Stimulated activated effector memory CD8-positive, alpha-beta T cell treated with anti-CD3 and anti-CD28 coated beads, Interleukin-12 subunit alpha, Interleukin-12 subunit beta, amount 100 ng/mL, for 72 hours (primary cell): ENCODE results near the gene CHCHD6.

Experiments
- ATAC-seq: fragments of 150-1000 bp; cut with Tn5 transposase; 2 replicates; pipeline ENCODE4 v1.10.0; 2021
- DNase-seq, 2 donors: peaks; one replicate each; pipeline ENCODE4 v3.0.0; 2021 to 2022; ENCODE audit warnings: low spot score in 2 of 2
- H3K27ac Mint-ChIP-seq: one replicate; pipeline ENCODE4 v1.8.0; 2022; ENCODE audit warnings: mild to moderate bottlenecking, mixed read lengths
- H3K36me3 Mint-ChIP-seq: one replicate; pipeline ENCODE4 v1.8.0; 2022; ENCODE audit warnings: mild to moderate bottlenecking, mixed read lengths
- H3K4me1 Mint-ChIP-seq: one replicate; pipeline ENCODE4 v1.8.0; 2022; ENCODE audit warnings: mixed read lengths
- H3K4me3 Mint-ChIP-seq: one replicate; pipeline ENCODE4 v1.8.0; 2022; ENCODE audit warnings: mild to moderate bottlenecking, mixed read lengths
- H3K9me3 Mint-ChIP-seq: one replicate; pipeline ENCODE4 v1.8.0; 2022; ENCODE audit warnings: mixed read lengths

CHCHD6 gene

DNA sequence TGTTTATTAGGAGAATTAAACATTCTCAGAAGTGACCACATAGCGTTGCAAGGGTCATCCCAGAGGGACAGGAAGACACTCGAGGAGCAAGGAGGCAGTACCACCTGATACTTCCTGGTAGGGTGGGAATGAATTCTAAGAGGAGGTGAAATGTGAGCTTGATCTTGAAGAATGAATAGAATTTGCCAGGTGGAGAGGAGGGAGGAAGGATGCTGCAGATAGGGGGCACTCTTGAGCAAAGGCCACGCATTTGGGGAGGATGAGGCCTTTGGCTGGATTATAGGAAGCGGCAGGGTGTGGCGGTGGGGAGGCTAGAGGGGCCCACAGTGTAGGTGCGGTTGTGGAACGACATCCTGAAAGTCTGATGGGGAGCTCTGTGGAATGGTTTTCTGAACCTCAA, 33.5 kb downstream of the CHCHD6 start:
- DNase-seq, result no peak
- Mint-ChIP-seq H3K9me3 (no peaks in the 10 kb centered on the region), H3K4me1 (peaks cover 14% of the 10 kb centered on the region), H3K4me3 (no peak overlapping the region), H3K27ac (no peak overlapping the region), H3K36me3 (no peaks in the 10 kb centered on the region)
- no peak for ATAC-seq

DNA sequence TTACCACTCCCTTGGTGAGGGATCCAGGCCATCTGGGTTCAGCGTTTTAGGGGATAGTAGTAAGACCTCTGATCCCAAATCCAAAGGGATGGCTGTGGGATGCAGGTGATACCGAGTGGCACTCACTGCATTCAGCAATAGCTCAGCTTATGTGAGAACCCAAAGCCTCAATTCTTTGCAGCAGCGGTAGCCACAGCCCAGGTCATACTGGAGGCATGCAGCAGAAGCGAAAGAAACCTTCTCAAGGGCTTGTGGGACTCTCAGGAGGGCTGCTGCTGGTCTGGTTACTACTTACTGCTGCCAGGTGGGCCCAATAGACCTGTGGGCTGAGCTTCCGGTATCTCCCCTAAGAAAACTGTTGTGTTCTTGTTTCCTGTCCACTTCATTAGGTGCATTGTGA, 38.0 kb downstream of the CHCHD6 start:
- no peaks in the 10 kb centered on the region for H3K36me3 Mint-ChIP-seq
- DNase-seq (no peak), ATAC-seq (no peak)
- H3K4me3 Mint-ChIP-seq, result no peak overlapping the region
- H3K9me3 Mint-ChIP-seq, result no peaks in the 10 kb centered on the region
- H3K4me1 Mint-ChIP-seq, result peaks cover 17% of the 10 kb centered on the region
- H3K27ac Mint-ChIP-seq, result no peak overlapping the region

DNA sequence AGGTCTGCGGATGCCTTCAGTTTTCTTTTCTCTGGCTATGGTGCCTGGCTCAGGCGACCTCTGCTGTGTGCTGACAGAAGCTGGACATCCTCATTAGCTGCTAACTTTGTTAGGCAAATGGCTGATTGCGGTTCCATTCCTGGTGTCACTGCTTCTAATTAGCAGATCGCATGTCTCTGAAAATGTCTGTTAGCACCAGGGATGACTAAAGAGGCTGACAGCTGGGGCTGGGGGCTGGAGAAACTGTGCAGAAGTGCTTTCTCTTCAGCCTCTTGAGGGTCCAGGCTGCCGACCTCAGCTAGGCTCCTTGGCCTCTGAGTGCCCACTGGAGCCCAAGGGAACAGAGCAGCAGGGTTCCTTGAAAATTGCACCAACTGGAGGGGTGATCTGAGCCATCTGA, 39.3 kb downstream of the CHCHD6 start:
- DNase-seq (no peak), ATAC-seq (no peak)
- H3K4me3 Mint-ChIP-seq, result no peak overlapping the region
- H3K36me3 Mint-ChIP-seq, result no peaks in the 10 kb centered on the region
- H3K9me3 Mint-ChIP-seq, result no peaks in the 10 kb centered on the region
- H3K4me1 Mint-ChIP-seq, result peaks cover 21% of the 10 kb centered on the region
- H3K27ac Mint-ChIP-seq, result no peak overlapping the region

DNA sequence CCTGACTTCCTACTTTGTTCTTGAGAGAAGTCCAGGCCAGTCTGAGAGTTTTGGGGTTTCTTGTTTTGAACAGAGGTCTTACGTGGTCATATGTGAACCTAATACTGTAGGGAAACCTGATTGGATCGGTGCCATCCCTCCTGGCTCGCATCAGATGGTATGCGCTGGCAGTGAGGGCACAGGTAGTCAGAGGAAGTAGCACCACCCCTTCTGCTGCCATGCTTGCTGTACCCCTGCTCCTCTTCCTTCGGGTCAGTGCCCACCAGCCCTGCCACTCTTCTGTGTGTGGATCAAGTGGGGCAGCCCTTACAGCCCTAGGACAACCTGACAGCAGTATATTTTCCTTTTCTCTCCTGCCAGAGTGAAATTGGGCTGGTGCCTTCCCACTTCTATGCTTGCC, 39.7 kb downstream of the CHCHD6 start:
- Mint-ChIP-seq H3K36me3 (no peaks in the 10 kb centered on the region), H3K4me1 (peaks cover 26% of the 10 kb centered on the region), H3K27ac (no peak overlapping the region), H3K9me3 (no peaks in the 10 kb centered on the region), H3K4me3 (no peak overlapping the region)
- DNase-seq, result no peak
- no peak for ATAC-seq

DNA sequence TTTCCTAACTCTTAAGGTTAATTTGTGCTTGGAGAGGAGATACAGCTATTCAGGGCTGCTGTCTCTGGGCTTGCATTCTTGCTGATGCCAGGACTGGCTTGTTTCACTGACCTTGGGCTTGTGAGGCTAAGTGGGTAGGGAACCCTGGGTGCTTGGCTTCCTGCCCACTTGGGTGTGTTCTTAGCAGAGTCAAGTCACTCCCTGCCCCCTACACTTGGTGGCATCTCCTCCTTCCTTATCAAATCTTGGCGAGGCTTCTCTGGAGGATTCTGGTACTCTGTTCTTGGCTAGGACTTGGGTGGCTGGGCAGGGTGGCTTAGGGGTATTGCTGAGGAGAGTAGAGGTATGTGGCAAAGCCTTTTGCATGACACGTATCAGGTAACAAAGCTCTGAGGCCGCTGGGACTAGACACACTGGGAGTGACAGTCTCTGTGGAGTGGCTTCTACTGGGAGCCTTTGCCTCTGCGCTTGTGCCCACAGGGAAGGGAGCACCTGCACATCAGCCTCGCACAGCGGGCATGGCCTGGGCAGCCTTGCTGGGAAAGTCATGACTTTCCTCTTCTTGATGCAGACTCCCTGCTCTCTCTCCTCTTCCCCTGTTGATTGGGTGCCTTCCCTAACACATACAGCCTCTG, 41.8 kb downstream of the CHCHD6 start:
- ATAC-seq, result no peak
- H3K27ac Mint-ChIP-seq, result no peak overlapping the region

DNA sequence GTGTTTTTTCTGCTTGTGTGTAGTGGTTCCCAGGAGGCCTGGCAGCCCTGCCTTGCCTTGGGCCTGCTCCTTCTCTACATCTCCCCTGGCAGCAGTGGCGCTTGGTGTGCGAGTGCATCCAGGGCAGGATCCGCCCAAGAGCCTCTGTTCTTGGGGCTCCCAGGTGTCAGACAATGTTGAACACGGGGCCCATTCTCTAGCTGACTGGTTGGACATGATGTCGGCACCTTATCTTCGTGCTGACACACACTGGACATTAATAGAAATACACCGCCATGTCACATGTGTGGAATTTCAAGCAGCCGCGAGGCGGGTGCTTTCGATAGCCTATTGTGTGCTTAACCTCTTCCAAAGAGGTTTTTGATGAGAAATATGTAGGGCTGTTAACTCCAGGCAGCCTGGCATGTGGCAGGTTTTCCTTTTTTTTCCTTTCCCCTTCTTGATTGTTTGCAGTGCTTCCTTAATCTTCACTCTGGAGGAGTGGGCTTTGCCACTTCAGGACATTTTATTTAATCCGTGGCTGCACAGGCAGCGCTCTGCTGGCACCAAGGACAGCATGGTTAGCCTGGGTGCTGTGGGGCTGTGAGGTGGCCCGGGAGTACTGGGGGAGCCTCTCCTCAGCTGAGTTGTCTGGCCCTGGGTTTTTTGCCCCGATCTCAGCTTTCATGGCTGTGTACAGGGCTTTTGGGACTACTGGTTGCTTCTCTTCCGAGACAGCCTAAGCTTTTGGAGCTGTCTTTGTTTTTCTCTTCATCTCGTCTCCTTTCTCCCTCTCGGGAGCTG, 42.5 kb downstream of the CHCHD6 start:
- Mint-ChIP-seq H3K36me3 (no peaks in the 10 kb centered on the region), H3K4me1 (peaks cover 37% of the 10 kb centered on the region), H3K9me3 (no peaks in the 10 kb centered on the region), H3K4me3 (no peak overlapping the region), H3K27ac (no peak overlapping the region)
- DNase-seq, result no peak
- ATAC-seq, result no peak

More for the DNA sequence above, 41.8 kb downstream of the CHCHD6 start:
- Mint-ChIP-seq H3K9me3 (no peaks in the 10 kb centered on the region), H3K4me1 (peaks cover 37% of the 10 kb centered on the region), H3K4me3 (no peak overlapping the region), H3K36me3 (no peaks in the 10 kb centered on the region)
- DNase-seq, result no peak

DNA sequence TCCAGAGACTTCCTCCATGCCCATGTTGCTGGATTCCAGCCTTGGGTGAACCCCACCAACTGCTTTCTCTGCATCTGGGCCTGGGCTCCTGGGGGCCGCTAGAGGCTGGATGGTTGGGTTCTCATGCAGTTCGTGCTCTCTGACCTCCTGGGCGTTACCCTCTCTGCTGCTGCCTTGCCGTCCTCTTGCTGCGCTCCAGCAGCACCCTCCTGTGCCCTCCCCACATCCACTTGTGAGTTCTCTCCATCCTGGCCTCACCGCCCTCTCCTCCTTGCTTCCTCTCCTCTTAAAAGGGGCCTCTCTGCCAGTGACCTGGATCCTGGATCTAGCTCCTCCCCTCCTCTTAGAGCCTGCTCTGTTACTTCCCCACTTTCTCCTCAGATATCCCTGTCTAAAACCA, 43.7 kb downstream of the CHCHD6 start:
- ATAC-seq (no peak), DNase-seq (no peak)
- H3K36me3 Mint-ChIP-seq, result no peaks in the 10 kb centered on the region
- H3K27ac Mint-ChIP-seq, result peak overlapping the region; percentile 54
- no peaks in the 10 kb centered on the region for H3K9me3 Mint-ChIP-seq
- H3K4me1 Mint-ChIP-seq, result peaks cover 37% of the 10 kb centered on the region
- H3K4me3 Mint-ChIP-seq, result no peak overlapping the region

DNA sequence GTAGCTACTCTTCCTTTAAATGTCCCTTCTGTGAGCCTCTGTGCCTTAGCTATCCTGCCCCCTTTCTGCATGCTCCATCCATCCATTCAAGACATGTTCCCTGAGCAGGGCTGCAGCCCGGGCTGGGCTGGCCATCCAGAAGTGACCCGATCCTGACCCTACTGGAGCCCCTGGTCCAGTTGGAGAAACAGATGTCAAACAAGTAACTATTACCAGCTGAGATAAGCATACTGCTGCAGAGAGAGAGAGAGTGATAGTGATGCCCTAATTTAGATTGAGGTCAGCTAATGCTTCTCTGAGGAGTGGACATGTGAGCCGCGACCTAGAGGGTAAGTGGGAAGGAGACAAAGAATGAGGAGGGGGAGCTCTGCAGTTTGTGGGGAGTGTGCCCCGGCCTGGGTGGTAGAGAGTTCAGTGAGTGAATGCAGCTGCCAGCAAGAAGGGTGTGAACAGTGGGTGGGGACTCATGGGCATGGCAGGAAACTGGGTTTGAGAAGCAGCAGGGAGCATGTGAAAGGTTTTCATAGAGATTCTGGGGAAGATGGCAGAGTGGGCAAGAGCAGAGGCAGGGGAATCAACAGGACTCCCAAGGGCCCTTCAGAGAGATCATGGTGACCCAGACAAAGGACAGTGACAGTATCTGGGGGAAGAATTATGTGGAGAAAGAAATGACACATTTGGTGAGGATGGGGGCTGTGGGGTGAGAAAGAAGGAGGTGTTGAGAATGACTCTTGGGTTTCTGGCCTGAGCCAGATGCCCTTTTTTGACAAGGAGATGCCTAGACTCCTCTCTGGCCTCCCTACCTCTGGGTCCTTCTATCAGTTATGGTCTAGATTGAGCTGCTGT, 44.9 kb downstream of the CHCHD6 start:
- Mint-ChIP-seq H3K4me3 (no peak overlapping the region), H3K36me3 (no peaks in the 10 kb centered on the region), H3K27ac (no peak overlapping the region), H3K4me1 (peaks cover 37% of the 10 kb centered on the region), H3K9me3 (no peaks in the 10 kb centered on the region)
- DNase-seq (no peak), ATAC-seq (peak; percentile 33)

DNA sequence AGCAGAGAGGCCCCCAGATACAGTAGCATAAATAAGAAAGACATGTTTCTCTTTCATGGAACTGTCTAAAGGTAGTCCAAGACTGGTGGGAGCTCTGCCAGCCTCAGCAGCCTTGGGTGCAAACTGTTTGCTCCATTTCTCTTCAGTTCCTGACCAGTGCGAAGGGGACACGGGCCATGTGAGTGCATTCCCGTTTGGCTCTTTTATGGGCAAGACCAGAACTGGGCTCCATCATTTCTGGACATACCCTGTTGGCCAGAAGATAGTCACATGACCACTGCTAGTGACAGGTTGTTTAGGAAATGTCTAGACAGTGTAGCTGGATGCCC, 45.5 kb downstream of the CHCHD6 start:
- Mint-ChIP-seq H3K9me3 (no peaks in the 10 kb centered on the region), H3K27ac (no peak overlapping the region), H3K36me3 (no peaks in the 10 kb centered on the region), H3K4me3 (no peak overlapping the region), H3K4me1 (peaks cover 37% of the 10 kb centered on the region)
- no peak for ATAC-seq
- no peak for DNase-seq

DNA sequence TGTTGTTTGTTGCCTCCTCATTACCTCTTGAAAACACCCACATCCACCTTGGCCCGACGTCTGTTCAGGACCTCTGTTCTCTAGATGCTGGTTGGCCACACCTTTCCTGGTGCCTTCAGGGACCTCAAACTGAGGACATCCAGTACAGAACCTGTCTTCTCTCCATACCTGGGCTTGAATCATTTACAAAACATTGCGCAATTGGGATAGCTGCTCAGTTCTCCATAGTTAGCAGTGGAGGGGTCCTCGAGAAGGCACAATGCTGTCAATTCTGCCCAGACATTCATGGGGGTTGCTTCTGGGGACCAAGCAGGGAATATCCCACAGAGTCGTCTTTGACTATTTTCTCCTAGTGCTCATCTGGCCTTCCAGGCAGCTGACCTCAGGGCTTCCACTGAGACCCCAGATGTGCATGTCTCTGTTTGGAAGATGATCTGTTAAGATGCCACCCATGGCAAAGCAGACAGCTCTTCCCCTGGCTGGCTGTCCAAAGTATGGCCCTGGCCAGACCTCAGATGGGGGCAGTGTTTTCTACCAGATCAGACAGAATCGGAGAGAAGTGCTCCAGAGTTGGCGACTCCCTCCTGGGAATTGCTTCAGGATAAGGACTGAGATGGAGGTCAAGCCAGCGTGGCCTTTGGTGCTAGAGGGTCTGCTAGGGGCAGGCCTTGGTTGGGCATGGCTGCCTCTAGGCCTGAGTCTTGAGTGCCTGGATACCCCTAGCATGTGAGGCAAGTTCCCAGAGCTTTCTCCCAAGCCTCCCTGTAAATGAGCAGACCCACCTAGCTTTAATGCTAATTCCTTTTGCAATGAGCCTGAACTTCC, 46.1 kb downstream of the CHCHD6 start:
- DNase-seq (no peak), ATAC-seq (no peak)
- Mint-ChIP-seq H3K27ac (no peak overlapping the region), H3K4me3 (no peak overlapping the region), H3K36me3 (no peaks in the 10 kb centered on the region), H3K4me1 (peaks cover 37% of the 10 kb centered on the region), H3K9me3 (no peaks in the 10 kb centered on the region)

DNA sequence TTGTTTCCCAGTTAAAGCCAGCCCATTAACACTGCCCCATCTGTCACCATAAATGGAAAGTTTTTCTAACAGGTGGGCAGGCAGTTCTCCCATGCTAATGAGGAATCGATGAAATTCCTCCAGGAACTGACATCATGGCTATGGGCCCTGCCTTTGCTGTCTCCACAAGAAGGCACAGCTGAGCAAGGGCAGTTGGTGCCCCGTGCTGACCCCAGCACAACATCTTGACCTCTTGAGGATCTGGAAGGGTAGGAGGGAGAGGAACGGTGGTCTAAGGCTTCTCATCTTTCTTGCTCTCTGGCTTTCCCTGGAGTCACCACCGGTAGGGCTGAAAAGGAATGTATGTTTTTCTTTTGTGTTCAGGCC, 46.7 kb downstream of the CHCHD6 start:
- ATAC-seq (no peak), DNase-seq (no peak)
- H3K4me1 Mint-ChIP-seq, result peaks cover 37% of the 10 kb centered on the region

DNA sequence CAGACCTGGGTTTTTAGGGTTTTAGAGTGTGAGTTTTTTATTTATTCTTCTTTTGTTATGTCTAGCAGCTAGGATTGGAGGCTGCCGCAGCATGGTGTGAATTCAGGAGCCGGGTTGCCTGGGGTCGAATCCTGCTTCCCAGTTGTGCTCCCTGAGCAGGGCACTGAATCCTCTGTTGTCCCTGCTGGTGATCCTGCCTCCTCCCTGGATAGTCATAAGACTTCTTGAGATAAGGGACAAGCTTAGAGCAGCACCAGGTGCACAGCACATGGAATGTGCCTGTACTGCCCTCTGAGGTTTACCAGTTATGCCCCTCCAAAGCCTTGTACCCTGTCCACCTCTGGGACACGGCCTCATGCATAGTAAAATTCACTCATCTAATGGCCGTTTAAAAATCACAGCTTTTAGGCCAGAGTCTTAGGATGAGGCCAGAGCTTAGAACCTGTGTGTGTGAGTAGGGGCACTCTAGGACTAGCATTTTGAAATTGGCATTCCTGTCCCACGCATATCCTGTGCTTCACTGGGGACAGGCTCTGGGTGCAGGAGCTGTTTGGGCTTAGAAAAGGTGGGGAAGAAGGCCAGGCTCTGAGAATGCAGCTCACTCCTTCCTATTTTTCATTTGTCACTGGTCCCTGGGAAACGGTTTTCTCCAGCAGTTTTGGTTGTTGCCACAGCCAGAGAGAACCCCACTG, 47.7 kb downstream of the CHCHD6 start:
- Mint-ChIP-seq H3K4me3 (no peak overlapping the region), H3K4me1 (peaks cover 28% of the 10 kb centered on the region), H3K36me3 (no peaks in the 10 kb centered on the region), H3K27ac (no peak overlapping the region), H3K9me3 (no peaks in the 10 kb centered on the region)
- DNase-seq, result no peak
- no peak for ATAC-seq

More for the DNA sequence above, 46.7 kb downstream of the CHCHD6 start:
- Mint-ChIP-seq H3K27ac (no peak overlapping the region), H3K4me3 (no peak overlapping the region), H3K36me3 (no peaks in the 10 kb centered on the region), H3K9me3 (no peaks in the 10 kb centered on the region)

DNA sequence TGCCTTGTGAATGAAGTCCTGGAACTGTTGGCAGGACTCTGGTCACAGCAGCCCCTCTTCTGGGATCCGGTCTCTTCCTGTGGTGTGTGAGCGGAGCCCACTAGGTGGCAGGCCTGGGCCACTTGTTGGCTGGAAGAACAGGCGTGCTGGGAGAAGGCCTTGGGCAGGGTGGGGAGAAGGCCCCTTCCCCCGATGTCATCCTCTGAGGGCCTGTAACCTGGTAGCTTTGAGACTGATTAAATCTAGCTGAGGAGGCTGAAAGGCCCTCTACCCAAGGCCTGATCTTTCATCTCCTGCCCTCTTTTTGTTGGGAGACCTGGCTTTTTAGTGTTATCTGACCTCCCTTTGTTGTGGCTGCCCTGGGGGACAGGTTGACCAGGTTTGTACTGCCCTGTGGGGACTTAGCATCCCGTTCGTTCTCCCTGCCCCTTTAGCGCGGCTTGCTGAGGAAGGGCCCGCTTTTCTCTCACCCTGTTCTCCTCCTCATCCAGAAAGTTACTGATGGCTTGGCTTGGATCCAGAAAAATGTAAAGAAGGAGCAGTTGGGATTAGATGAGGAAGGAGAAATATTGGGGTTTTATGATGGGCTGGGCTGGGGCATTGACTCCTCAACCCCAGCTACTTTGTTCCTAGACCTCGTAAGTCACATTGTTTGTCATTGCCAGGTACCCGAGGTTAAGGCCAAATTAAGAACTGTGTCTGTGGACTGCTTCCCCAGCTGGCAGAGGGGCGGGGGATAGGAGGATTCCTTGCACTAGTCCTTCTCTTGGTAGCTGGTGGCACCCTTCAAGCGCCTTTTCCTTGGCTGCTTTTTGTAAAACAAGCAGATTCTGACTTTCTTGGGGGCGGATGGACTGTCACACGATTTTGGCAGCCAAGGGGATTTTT, 48.5 kb downstream of the CHCHD6 start:
- no peaks in the 10 kb centered on the region for H3K36me3 Mint-ChIP-seq
- no peak overlapping the region for H3K27ac Mint-ChIP-seq
- DNase-seq (peak; percentile 44 to 61), ATAC-seq (peak; percentile 81)
- H3K9me3 Mint-ChIP-seq, result no peaks in the 10 kb centered on the region
- no peak overlapping the region for H3K4me3 Mint-ChIP-seq
- peaks cover 23% of the 10 kb centered on the region for H3K4me1 Mint-ChIP-seq
